Endothelial cell of umbilical vein (primary cell): ENCODE measurements around the gene ATG7. TPM values are rescaled to one million over a fixed set of nuclear protein-coding genes. Genes with fewer than 3 reads are reported as not detected.
A peak's percentile ranks its signal among the peaks of the same experiment; 100 is the strongest.

ENCODE experiments used
- BruUV-seq: library from RNA; stranded (reverse); fragments of 400-500 nt; replicated peaks from 2 replicates; lab custom pipeline; 2021; lab: Mats Ljungman, UMichigan
- CTCF ChIA-PET: fragments of 300-600, 350-600 bp; sonication (Branson Sonifier 250); formaldehyde crosslinking; loops from one replicate; lab custom pipeline; 2021; ENCODE audit warnings: antibody characterized with exemption, inconsistent platforms; lab: Charles Lee
- POLR2A ChIA-PET: fragments of 300-600, 350-600 bp; sonication (Branson Sonifier 250); formaldehyde crosslinking; loops from one replicate; lab custom pipeline; 2021; ENCODE audit warnings: antibody characterized with exemption, inconsistent platforms; lab: Charles Lee
- DNase-seq: peaks from one replicate; pipeline ENCODE4 v3.0.0-alpha.2; 2011; ENCODE audit warnings: low read depth, low spot score
- FAIRE-seq: peaks from 2 replicates; lab custom pipeline; 2011; peaks lifted over from hg19 to GRCh38; lab: Jason Lieb, UNC
- H2AFZ ChIP-seq: 2 replicates; pipeline ENCODE4 v1.6.0; 2012; ENCODE audit warnings: low read depth, low read length, control low read depth, inconsistent platforms
- H3K27ac ChIP-seq: 2 replicates; pipeline ENCODE4 v1.5.1; 2011; ENCODE audit warnings: low read depth, mild to moderate bottlenecking, control low read depth, low read length, moderate library complexity; ENCODE audit not compliant: insufficient read depth
- H3K27me3 ChIP-seq, 2 experiments: 2 replicates each; pipeline versions ENCODE4 v1.6.0 to v1.6.1; 2011; ENCODE audit warnings: low read length in 2 of 2, mixed read lengths in 1 of 2; ENCODE audit not compliant: control insufficient read depth in 2 of 2, insufficient read depth in 2 of 2
- H3K36me3 ChIP-seq, 2 experiments: 2 replicates in 1 of 2; 3 replicates in 1 of 2; pipeline ENCODE4 v1.5.1; 2011; ENCODE audit warnings: low read length in 2 of 2, mild to moderate bottlenecking in 1 of 2, moderate library complexity in 1 of 2; ENCODE audit not compliant: control insufficient read depth in 2 of 2, insufficient read depth in 2 of 2; ENCODE audit errors: extremely low read depth in 1 of 2
- H3K4me1 ChIP-seq: 3 replicates; pipeline ENCODE4 v1.5.1; 2011; ENCODE audit warnings: mild to moderate bottlenecking, low read length; ENCODE audit not compliant: control insufficient read depth, insufficient read depth; ENCODE audit errors: extremely low read depth
- H3K4me2 ChIP-seq: 2 replicates; pipeline ENCODE4 v1.6.1; 2011; ENCODE audit warnings: low read length, control low read depth, mixed read lengths; ENCODE audit not compliant: insufficient read depth
- H3K4me3 ChIP-seq, 3 experiments: fragments of 200-600 bp in 1 of 3; sonication (generic), shearing (Covaris generic) in 1 of 3; replicated peaks in 1 of 3; 2 replicates each; pipeline ENCODE4 v1.5.1; 2011 to 2016; ENCODE audit warnings: control low read depth in 3 of 3, low read length in 3 of 3, mild to moderate bottlenecking in 2 of 3, inconsistent platforms in 1 of 3, low read depth in 1 of 3, moderate library complexity in 1 of 3; ENCODE audit not compliant: insufficient read depth in 1 of 3
- H3K79me2 ChIP-seq: 2 replicates; pipeline ENCODE4 v1.6.0; 2012; ENCODE audit warnings: low read length, inconsistent platforms; ENCODE audit not compliant: control insufficient read depth, insufficient read depth
- H3K9ac ChIP-seq: replicated peaks from 2 replicates; pipeline ENCODE3; 2011; ENCODE audit warnings: low read length, control low read depth; ENCODE audit not compliant: insufficient read depth; ENCODE audit errors: extremely low read depth
- H3K9me1 ChIP-seq: replicated peaks from 3 replicates; pipeline ENCODE4 v1.6.0; 2011; ENCODE audit warnings: mild to moderate bottlenecking, low read length; ENCODE audit not compliant: control insufficient read depth, insufficient read depth; ENCODE audit errors: extremely low read depth
- H3K9me3 ChIP-seq: replicated peaks from 2 replicates; pipeline ENCODE4 v1.5.1; 2012; ENCODE audit warnings: low read length, inconsistent platforms; ENCODE audit not compliant: control insufficient read depth, insufficient read depth
- H4K20me1 ChIP-seq: replicated peaks from 2 replicates; pipeline ENCODE3; 2011; ENCODE audit warnings: mild to moderate bottlenecking, low read length; ENCODE audit not compliant: control insufficient read depth, insufficient read depth; ENCODE audit errors: extremely low read depth
- CTCF ChIP-seq, 2 donors: IDR thresholded peaks; 1 replicate in 1 of 2; 2 replicates in 1 of 2; pipeline ENCODE4 v1.5.1; 2011; ENCODE audit warnings: low read length in 2 of 2, mild to moderate bottlenecking in 2 of 2, moderate library complexity in 2 of 2, control low read depth in 1 of 2, inconsistent platforms in 1 of 2, low read depth in 1 of 2; ENCODE audit not compliant: insufficient read depth in 1 of 2; ENCODE audit errors: extremely low read depth in 1 of 2
- EZH2 ChIP-seq: IDR thresholded peaks from 2 replicates; pipeline ENCODE4 v1.6.1; 2012; ENCODE audit warnings: borderline replicate concordance, low read depth, mild to moderate bottlenecking, moderate library complexity, low read length, inconsistent platforms; ENCODE audit not compliant: severe bottlenecking
- FOS ChIP-seq: IDR thresholded peaks from 2 replicates; pipeline ENCODE4 v1.6.1; 2011; ENCODE audit warnings: mild to moderate bottlenecking, low read length, moderate library complexity, borderline replicate concordance; ENCODE audit not compliant: insufficient read depth
- GATA2 ChIP-seq: IDR thresholded peaks from 2 replicates; pipeline ENCODE4 v1.7.0; 2011; ENCODE audit warnings: low read depth, mild to moderate bottlenecking, moderate library complexity, mixed read lengths, low read length; ENCODE audit not compliant: insufficient read length, insufficient read depth
- JUN ChIP-seq: IDR thresholded peaks from 2 replicates; pipeline ENCODE4 v1.6.1; 2011; ENCODE audit warnings: borderline replicate concordance, low read depth; ENCODE audit not compliant: insufficient read length, insufficient read depth
- MYC ChIP-seq: IDR thresholded peaks from one replicate; pipeline ENCODE4 v1.6.1; 2011; ENCODE audit warnings: mild to moderate bottlenecking, low read depth, low read length
- POLR2A ChIP-seq: IDR thresholded peaks from 2 replicates; pipeline ENCODE4 v1.6.1; 2012; ENCODE audit warnings: low read depth, mild to moderate bottlenecking, control low read depth, low read length
- POLR2AphosphoS5 ChIP-seq: IDR thresholded peaks from 2 replicates; pipeline ENCODE4 v1.6.1; 2012; ENCODE audit warnings: low read depth, mild to moderate bottlenecking, control low read depth, low read length, moderate library complexity; ENCODE audit not compliant: insufficient read depth
- dilution Hi-C: fragments of 300-500 bp; cut with MboI; formaldehyde crosslinking; loops from one replicate; pipeline ENCODE4 v1.15.0; 2019; ENCODE audit warnings: low sequenced_read_pairs; ENCODE audit not compliant: extremely low pct_ligation_motif_present
- intact Hi-C: fragments of 100-400 bp; cut with micrococcal nuclease; formaldehyde crosslinking; loops from one replicate; pipeline ENCODE4 v1.10.0; 2022
- polyA plus RNA-seq, 4 experiments: library from polyadenylated mRNA; depleted of rRNA in 3 of 4; stranded (reverse) in 3 of 4; unstranded in 1 of 4; fragments of >200 nt; gene quantifications; 2 replicates each; pipeline versions ENCODE4 v1.2.1 to v1.2.3, GENCODE V29; 2011 to 2012; ENCODE audit warnings: missing spikeins in 1 of 4
- total RNA-seq: library from RNA; stranded (reverse); gene quantifications from 2 replicates; pipeline ENCODE4 v1.2.3, GENCODE V29; 2021
- TF ChIP-seq, protein P1 (sequence below): IDR thresholded peaks from 2 replicates; pipeline ENCODE4 v1.6.1; 2011; ENCODE audit not compliant: insufficient read depth, insufficient read length

Gene ATG7
- total and polyA plus RNA-seq, 2 donors (not counting 3 experiments of a cell fraction or from before 2014, with no cell fraction given) = 30.8 to 48.3 TPM

- Histone ChIP-seq H3K27ac (no peak overlapping the region), H3K36me3 (no peaks in the 10 kb centered on the region), H3K79me2 (no peaks in the 10 kb centered on the region), H3K9me1 (no peaks in the 10 kb centered on the region), H3K4me1 (peaks cover 15% of the 10 kb centered on the region), H3K4me2 (no peak overlapping the region), H2AFZ (no peak overlapping the region), H3K4me3 (no peak overlapping the region), H3K9me3 (no peaks in the 10 kb centered on the region), H3K27me3 (no peaks in the 10 kb centered on the region), H4K20me1 (no peaks in the 10 kb centered on the region), H3K9ac (no peak overlapping the region)
- no TSS peak for BruUV-seq
- ChIA-PET POLR2A (no interaction called here), CTCF (interaction anchor here (1.5 to 2.0 kb wide), 2 partner anchors 13 to 60 kb away, joined by 4 to 5 read pairs; no protein-coding TSS in a partner anchor)
- no peak for FAIRE-seq
- TF ChIP-seq, protein P1, sequence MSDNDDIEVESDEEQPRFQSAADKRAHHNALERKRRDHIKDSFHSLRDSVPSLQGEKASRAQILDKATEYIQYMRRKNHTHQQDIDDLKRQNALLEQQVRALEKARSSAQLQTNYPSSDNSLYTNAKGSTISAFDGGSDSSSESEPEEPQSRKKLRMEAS = no peak
- DNase-seq = no peak
- intact Hi-C loops = loop anchor here (2.0 kb wide), 1 partner anchor 44 kb away; no protein-coding TSS in a partner anchor
- dilution Hi-C loops = no loop called here
These were observed 180.1 kb downstream of the ATG7 start for GRCh38 chr3:11452312-11452711.

DNA sequence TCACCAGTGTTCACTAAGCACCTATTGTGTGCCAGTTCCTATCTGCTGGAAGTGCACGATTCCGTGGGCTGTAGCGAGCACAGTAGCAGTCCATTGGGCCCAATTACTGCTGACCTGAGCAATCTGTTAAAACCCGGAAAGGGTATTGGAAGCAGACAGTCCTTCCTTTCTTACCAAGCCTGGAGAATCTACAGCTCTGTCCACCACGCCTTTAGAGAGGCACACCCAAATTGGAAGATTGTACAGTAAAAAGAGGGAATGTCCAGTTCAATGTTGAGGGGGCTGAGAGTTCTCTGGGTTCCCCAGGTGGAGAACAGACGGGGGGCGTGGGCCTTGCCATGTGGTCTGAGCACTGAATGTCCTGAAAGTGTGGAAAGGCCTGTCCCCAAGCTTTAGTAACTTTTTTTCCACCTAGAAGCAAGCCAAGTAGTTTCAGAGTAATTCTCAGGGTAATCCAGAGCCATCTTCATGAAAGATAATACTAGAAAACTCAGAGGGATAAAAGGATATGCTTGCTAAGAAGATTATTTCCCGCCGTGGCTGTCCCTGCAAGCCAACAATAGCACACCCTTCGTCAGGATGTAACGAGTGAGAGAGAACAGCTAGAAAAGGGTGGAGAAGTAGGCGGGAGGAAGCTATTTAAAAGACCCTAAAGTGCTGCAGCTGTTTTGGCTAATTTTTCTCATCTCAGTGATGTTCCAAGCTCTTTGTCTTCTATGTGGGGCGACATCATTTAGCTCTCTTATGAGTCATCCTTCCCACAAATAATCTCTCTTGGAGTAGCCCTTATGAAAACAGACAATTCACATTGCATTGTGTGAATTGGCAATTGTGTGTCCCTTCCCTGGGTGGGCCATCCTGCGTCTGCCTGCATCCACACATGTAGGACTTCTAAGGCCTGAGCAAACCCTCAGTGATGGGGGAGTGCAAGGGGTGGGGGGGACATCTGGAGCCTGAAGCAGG, 181.0 kb downstream of the ATG7 start:
- Histone ChIP-seq H3K4me2 (peak overlapping the region; percentile 16), H4K20me1 (no peaks in the 10 kb centered on the region), H3K9ac (peak overlapping the region; percentile 14), H3K4me3 (no peak overlapping the region), H3K36me3 (no peaks in the 10 kb centered on the region), H3K9me1 (no peaks in the 10 kb centered on the region), H3K9me3 (no peaks in the 10 kb centered on the region), H3K27ac (peak overlapping the region; percentile 48), H3K79me2 (no peaks in the 10 kb centered on the region), H3K27me3 (no peaks in the 10 kb centered on the region), H2AFZ (peak overlapping the region; percentile 40), H3K4me1 (peaks cover 15% of the 10 kb centered on the region)
- FAIRE-seq = peak; percentile 84
- no peak for TF ChIP-seq GATA2
- no peak for TF ChIP-seq CTCF (IDR thresholded peaks at IDR 0.05; ENCODE audit: extremely low read depth in 1 of 2, insufficient read depth in 1 of 2, low read depth in 1 of 2, low read length in 2 of 2)
- TF ChIP-seq MYC = no peak
- TF ChIP-seq POLR2AphosphoS5 = no peak
- no peak for TF ChIP-seq POLR2A
- TF ChIP-seq EZH2 = no peak
- TF ChIP-seq JUN = peak; percentile 87
- TF ChIP-seq FOS = peak; percentile 75
- TF ChIP-seq, protein P1 = no peak
- no TSS peak for BruUV-seq
- intact Hi-C loops = loop anchor here (1.0 to 2.0 kb wide), 2 partner anchors 24 to 44 kb away; no protein-coding TSS in a partner anchor
- dilution Hi-C loops = no loop called here
- CTCF ChIA-PET = interaction anchor here (0.9 to 2.0 kb wide), 8 partner anchors 9 to 73 kb away, joined by 3 to 6 read pairs (median 4); no protein-coding TSS in a partner anchor
- POLR2A ChIA-PET = interaction anchor here (0.6 to 0.7 kb wide), 2 partner anchors 10 to 25 kb away, joined by 3 to 9 read pairs; no protein-coding TSS in a partner anchor
- peak; percentile 85 for DNase-seq
